ENCODE results near the gene SKIC2. TPM values are rescaled to one million over a fixed set of nuclear protein-coding genes. Genes with fewer than 3 reads are reported as not detected.
"Not testable (repeated sequence)": the region's sequence is repeated elsewhere in the genome, so short reads cannot be mapped to it uniquely, and the experiment has no call there.

SKIC2 gene
- total RNA-seq, 1 donor from 2014 or later = 63.4 TPM

DNA sequence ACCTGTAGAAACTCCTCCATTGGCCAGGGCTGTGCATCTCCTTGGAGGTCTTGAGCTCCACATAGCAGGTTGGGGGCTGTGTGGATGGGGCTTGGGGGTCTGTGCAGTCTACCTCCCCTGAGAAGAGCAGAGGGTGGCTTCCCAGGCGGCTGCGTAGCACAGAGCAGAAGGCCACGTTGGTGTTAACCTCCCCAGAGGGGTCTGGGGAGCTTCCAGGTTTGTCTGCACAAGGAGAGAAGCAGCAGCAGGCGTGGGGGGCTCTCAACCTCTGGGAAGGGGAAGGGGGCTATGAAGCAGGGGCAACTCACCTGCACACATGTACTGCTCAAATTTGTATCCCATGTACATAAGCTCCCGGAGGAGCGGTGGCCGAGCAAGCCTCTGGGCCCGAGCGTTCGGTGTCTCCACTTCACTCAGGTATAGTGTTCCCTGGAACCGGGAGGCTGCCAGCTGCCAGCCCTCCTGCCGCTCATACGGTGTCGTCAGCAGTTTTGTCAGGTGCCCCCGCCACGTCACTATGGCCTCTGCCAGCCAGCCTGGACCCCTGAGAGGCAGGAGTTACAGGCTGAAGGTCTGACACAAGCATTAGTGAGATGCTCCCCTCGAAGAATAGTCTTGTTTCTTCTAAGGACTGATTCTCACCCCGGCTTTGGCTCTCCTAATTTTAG lies 11.8 kb downstream of the SKIC2 start:
- TF ChIP-seq, protein P1, sequence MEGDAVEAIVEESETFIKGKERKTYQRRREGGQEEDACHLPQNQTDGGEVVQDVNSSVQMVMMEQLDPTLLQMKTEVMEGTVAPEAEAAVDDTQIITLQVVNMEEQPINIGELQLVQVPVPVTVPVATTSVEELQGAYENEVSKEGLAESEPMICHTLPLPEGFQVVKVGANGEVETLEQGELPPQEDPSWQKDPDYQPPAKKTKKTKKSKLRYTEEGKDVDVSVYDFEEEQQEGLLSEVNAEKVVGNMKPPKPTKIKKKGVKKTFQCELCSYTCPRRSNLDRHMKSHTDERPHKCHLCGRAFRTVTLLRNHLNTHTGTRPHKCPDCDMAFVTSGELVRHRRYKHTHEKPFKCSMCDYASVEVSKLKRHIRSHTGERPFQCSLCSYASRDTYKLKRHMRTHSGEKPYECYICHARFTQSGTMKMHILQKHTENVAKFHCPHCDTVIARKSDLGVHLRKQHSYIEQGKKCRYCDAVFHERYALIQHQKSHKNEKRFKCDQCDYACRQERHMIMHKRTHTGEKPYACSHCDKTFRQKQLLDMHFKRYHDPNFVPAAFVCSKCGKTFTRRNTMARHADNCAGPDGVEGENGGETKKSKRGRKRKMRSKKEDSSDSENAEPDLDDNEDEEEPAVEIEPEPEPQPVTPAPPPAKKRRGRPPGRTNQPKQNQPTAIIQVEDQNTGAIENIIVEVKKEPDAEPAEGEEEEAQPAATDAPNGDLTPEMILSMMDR (IDR thresholded peaks at IDR 0.05; ENCODE audit: unreplicated experiment) = no peak
- H3K4me3 Mint-ChIP-seq (ENCODE audit: unreplicated experiment) = peak overlapping the region; percentile 87
- peak overlapping the region; percentile 13 for H3K27ac Mint-ChIP-seq (ENCODE audit: unreplicated experiment)
- H3K4me1 Mint-ChIP-seq (ENCODE audit: unreplicated experiment) = peaks cover 10% of the 10 kb centered on the region
- no peaks in the 10 kb centered on the region for H3K9me3 Mint-ChIP-seq (ENCODE audit: unreplicated experiment)
- peaks cover 22% of the 10 kb centered on the region for H3K36me3 Mint-ChIP-seq (ENCODE audit: low read depth, unreplicated experiment)
- H3K27me3 Mint-ChIP-seq (ENCODE audit: unreplicated experiment) = peaks cover 6% of the 10 kb centered on the region
- no peak for DNase-seq (ENCODE audit: low spot score)

DNA sequence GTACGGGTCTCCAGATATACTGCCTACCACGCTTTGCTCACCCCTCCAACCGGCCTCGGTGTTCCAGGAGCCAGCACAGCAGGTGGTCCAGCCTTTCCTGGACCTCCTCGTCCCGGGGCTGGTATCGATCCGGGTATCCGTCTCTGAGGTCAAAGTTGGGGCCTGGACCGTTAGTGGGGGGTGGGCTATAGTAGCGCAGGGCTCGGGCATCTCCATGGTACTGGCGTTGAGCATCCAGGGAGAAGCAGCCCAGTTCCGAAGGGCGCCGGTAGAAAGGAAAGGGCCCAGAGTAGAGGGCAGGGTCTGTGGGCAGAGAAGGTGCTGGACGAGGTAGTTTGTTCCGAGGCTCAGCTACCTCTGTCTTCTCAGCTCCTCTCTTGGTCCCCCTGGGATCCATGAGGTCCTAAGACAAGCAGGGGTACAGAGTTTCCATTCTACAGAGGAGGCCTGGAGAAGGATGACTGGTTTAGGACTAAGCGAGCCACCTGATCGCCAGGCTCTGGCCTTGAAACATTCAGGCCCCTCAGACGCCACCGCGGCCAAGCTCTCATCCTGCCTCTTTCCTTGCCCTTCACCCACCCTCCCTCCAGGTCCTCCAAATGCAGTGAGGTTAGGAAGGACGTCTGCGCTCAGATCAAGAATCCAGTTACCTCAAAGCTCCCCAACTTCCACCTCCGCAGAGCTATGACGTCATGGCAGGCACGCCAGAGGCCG lies 12.5 kb downstream of the SKIC2 start:
- peaks cover 6% of the 10 kb centered on the region for H3K27me3 Mint-ChIP-seq (ENCODE audit: unreplicated experiment)
- no peak for DNase-seq (ENCODE audit: low spot score)
- peak overlapping the region; percentile 87 for H3K4me3 Mint-ChIP-seq (ENCODE audit: unreplicated experiment)
- TF ChIP-seq, protein P1 (IDR thresholded peaks at IDR 0.05; ENCODE audit: unreplicated experiment) = no peak
- peaks cover 10% of the 10 kb centered on the region for H3K4me1 Mint-ChIP-seq (ENCODE audit: unreplicated experiment)
- peaks cover 22% of the 10 kb centered on the region for H3K36me3 Mint-ChIP-seq (ENCODE audit: low read depth, unreplicated experiment)
- peak overlapping the region; percentile 98 for H3K27ac Mint-ChIP-seq (ENCODE audit: unreplicated experiment)
- H3K9me3 Mint-ChIP-seq (ENCODE audit: unreplicated experiment) = no peaks in the 10 kb centered on the region

DNA sequence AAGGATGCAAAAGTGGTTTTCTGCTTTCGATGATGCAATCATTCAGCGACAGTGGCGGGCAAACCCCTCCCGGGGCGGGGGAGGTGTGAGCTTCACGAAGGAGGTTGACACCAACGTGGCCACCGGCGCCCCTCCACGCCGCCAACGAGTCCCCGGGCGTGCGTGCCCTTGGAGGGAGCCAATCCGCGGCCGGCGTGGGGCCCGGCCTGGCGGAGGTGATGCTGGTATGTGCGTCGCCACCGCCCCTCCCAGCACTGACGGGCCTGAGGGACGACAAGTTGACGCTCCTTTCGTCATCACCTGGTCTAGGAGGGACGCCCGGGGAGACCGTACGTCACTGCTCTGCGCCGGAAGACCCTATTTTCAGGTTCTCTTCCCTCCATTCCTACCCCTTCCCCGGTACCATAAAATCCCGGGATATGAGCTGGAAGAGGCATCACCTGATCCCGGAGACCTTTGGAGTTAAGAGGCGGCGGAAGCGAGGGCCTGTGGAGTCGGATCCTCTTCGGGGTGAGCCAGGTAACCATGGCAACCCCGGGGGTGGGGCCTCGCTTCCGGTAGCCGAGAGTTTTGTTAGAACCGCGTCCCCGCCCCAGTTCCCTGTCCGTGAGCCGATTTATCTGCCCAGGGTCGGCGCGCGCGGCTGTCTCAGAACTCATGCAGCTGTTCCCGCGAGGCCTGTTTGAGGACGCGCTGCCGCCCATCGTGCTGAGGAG lies 13.2 kb downstream of the SKIC2 start, which contains the start of gene DXO:
Gene DXO, minus strand, starts transcription at position 146 of the 716 bp plus-strand sequence. CDS start 463 bp downstream, outside the sequence.
- peaks cover 22% of the 10 kb centered on the region for H3K36me3 Mint-ChIP-seq (ENCODE audit: low read depth, unreplicated experiment)
- TF ChIP-seq, protein P1 (IDR thresholded peaks at IDR 0.05; ENCODE audit: unreplicated experiment) = no peak

DNA sequence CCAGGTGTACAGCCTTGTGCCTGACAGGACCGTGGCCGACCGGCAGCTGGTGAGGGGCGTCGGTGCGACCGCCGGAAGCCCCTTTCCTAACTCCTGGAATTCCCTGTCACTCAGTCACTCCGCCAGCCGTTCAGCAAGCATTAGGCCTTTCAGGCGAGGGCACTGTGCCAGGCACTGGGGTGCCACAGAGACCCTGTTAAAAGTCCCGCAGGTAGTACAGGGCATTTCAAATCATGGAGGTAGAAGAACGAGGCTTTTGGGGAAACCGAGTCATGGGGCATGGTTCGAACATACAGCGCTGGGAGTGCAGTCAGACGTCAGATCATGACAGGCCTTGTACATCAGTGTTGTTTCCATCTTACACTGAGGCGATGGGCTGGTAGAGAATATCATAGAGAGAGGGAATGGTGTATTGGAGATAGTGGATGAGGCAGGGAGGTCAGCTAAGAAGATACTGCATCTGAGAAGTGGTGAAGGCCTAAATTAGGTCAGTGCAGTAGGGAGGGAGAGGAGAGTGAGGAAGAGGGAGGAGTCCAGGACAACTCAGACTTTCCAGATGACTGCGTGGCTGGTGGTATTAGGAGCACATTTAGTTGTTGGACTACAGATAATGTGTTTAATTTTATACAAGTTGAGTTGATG lies 13.9 kb downstream of the SKIC2 start:
- H3K27ac Mint-ChIP-seq (ENCODE audit: unreplicated experiment) = peak overlapping the region; percentile 98
- H3K27me3 Mint-ChIP-seq (ENCODE audit: unreplicated experiment) = peaks cover 8% of the 10 kb centered on the region
- DNase-seq (ENCODE audit: low spot score) = no peak
- peaks cover 10% of the 10 kb centered on the region for H3K4me1 Mint-ChIP-seq (ENCODE audit: unreplicated experiment)
- TF ChIP-seq, protein P1 (IDR thresholded peaks at IDR 0.05; ENCODE audit: unreplicated experiment) = no peak
- H3K9me3 Mint-ChIP-seq (ENCODE audit: unreplicated experiment) = no peaks in the 10 kb centered on the region
- H3K36me3 Mint-ChIP-seq (ENCODE audit: low read depth, unreplicated experiment) = peaks cover 18% of the 10 kb centered on the region
- peak overlapping the region; percentile 87 for H3K4me3 Mint-ChIP-seq (ENCODE audit: unreplicated experiment)

More for the DNA sequence above, 13.2 kb downstream of the SKIC2 start, which contains the start of gene DXO:
- peak; percentile 80 for DNase-seq (ENCODE audit: low spot score)
- Mint-ChIP-seq H3K9me3 (ENCODE audit: unreplicated experiment) (no peaks in the 10 kb centered on the region), H3K27me3 (ENCODE audit: unreplicated experiment) (peaks cover 10% of the 10 kb centered on the region), H3K4me1 (ENCODE audit: unreplicated experiment) (peaks cover 10% of the 10 kb centered on the region), H3K27ac (ENCODE audit: unreplicated experiment) (peak within 1 kb of the TSS; percentile 98), H3K4me3 (ENCODE audit: unreplicated experiment) (peak within 1 kb of the TSS; percentile 87)

DNA sequence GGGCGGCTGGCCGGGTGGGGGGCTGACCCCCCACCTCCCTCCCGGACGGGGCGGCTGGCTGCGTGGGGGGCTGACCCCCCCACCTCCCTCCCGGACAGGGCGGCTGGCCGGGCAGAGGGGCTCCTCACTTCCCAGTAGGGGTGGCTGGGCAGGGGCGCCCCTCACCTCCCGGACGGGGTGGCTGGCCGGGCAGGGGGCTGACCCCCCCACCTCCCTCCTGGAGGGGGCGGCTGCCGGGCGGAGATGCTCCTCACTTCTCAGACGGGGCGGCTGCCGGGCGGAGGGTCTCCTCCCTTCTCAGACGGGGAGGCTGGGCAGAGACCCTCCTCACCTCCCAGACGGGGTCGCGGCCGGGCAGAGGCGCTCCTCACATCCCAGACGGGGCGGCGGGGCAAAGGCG lies 17.1 kb downstream of the SKIC2 start:
- peaks cover 11% of the 10 kb centered on the region for H3K36me3 Mint-ChIP-seq (ENCODE audit: low read depth, unreplicated experiment)
- H3K27me3 Mint-ChIP-seq (ENCODE audit: unreplicated experiment); H3K9me3 Mint-ChIP-seq (ENCODE audit: unreplicated experiment); H3K4me3 Mint-ChIP-seq (ENCODE audit: unreplicated experiment); H3K4me1 Mint-ChIP-seq (ENCODE audit: unreplicated experiment); DNase-seq (ENCODE audit: low spot score); H3K27ac Mint-ChIP-seq (ENCODE audit: unreplicated experiment): not testable (repeated sequence)
